NK-92 (cell line): ENCODE data around the gene ZBTB47.

Experiments
- DNase-seq: peaks from one replicate; lab custom pipeline; 2025; ENCODE audit not compliant: unreplicated experiment; lab: John Stamatoyannopoulos, UW

ZBTB47 gene

GRCh38 chr3:42665050-42665878 is 11.8 kb downstream of the ZBTB47 start:
- no peak for DNase-seq

- no peak for DNase-seq
These were observed 12.5 kb downstream of the ZBTB47 start for GRCh38 chr3:42666022-42666421.

GRCh38 chr3:42666577-42666998 is 13.1 kb downstream of the ZBTB47 start:
- DNase-seq: no peak

GRCh38 chr3:42667096-42667522 is 13.6 kb downstream of the ZBTB47 start:
- DNase-seq: no peak

GRCh38 chr3:42667523-42668412 is 14.3 kb downstream of the ZBTB47 start:
- no peak for DNase-seq

GRCh38 chr3:42668413-42668760 is 14.9 kb downstream of the ZBTB47 start:
- DNase-seq: no peak

- DNase-seq: no peak
These were observed 15.3 kb downstream of the ZBTB47 start for GRCh38 chr3:42668793-42669217.

- no peak for DNase-seq
These were observed 16.6 kb downstream of the ZBTB47 start for GRCh38 chr3:42670051-42670576.

- no peak for DNase-seq
These were observed 17.2 kb downstream of the ZBTB47 start for GRCh38 chr3:42670670-42671069.

- DNase-seq: no peak
These were observed 19.0 kb downstream of the ZBTB47 start for GRCh38 chr3:42672515-42672914.

GRCh38 chr3:42673082-42673481 is 19.6 kb downstream of the ZBTB47 start:
- DNase-seq: no peak

GRCh38 chr3:42674146-42674545 is 20.6 kb downstream of the ZBTB47 start:
- no peak for DNase-seq

GRCh38 chr3:42675909-42676308 is 22.4 kb downstream of the ZBTB47 start:
- no peak for DNase-seq

GRCh38 chr3:42678447-42678846 is 24.9 kb downstream of the ZBTB47 start:
- DNase-seq: no peak

- DNase-seq: no peak
These were observed 26.8 kb downstream of the ZBTB47 start for GRCh38 chr3:42680271-42680670.

GRCh38 chr3:42680806-42681205 is 27.3 kb downstream of the ZBTB47 start:
- DNase-seq: no peak

GRCh38 chr3:42681361-42682038 is 28.0 kb downstream of the ZBTB47 start:
- DNase-seq: no peak

- DNase-seq: no peak
These were observed 29.0 kb downstream of the ZBTB47 start for GRCh38 chr3:42682301-42683070.

- no peak for DNase-seq
These were observed 30.5 kb downstream of the ZBTB47 start for GRCh38 chr3:42683875-42684598.
